Caco-2 (cell line): Measurements from ENCODE around the gene A4GALT. TPM values are rescaled to one million over a fixed set of nuclear protein-coding genes. Genes with fewer than 3 reads are reported as not detected.

ENCODE experiments used
- BruUV-seq: library from RNA; stranded (reverse); fragments of 400-500 nt; replicated peaks from 2 replicates; lab custom pipeline; 2021; lab: Mats Ljungman, UMichigan
- CTCF ChIA-PET: fragments of 300-600 bp; sonication (Branson Sonifier 250); formaldehyde crosslinking; loops from one replicate; lab custom pipeline; 2022; ENCODE audit warnings: antibody characterized with exemption; lab: Charles Lee
- POLR2A ChIA-PET: fragments of 300-600 bp; sonication (Branson Sonifier 250); formaldehyde crosslinking; loops from one replicate; lab custom pipeline; 2022; ENCODE audit warnings: antibody characterized with exemption; lab: Charles Lee
- DNase-seq, 2 experiments: peaks; one replicate each; pipeline versions ENCODE4 v3.0.0 to v3.0.0-alpha.2; 2020 to 2022
- H3K27me3 ChIP-seq: replicated peaks from 2 replicates; pipeline ENCODE4 v1.6.0; 2011; ENCODE audit warnings: low read length; ENCODE audit not compliant: control insufficient read depth, insufficient read depth
- H3K36me3 ChIP-seq: 2 replicates; pipeline ENCODE4 v1.5.1; 2011; ENCODE audit warnings: low read length; ENCODE audit not compliant: control insufficient read depth, insufficient read depth
- H3K4me1 ChIP-seq: fragments of 250-450 bp; sonication (Bioruptor Pico); 2 replicates; pipeline ENCODE4 v1.5.1; 2020; ENCODE audit warnings: mild to moderate bottlenecking
- H3K4me3 ChIP-seq: 2 replicates; pipeline ENCODE4 v1.5.1; 2011; ENCODE audit warnings: low read depth, mild to moderate bottlenecking, control low read depth, low read length
- H3K9me3 ChIP-seq: fragments of 250-450 bp; sonication (Bioruptor Pico); 2 replicates; pipeline ENCODE4 v1.5.1; 2020; ENCODE audit warnings: mild to moderate bottlenecking, moderate library complexity
- H3K27ac Mint-ChIP-seq: one replicate; pipeline ENCODE4 v1.8.0; 2022; ENCODE audit warnings: mixed read lengths; ENCODE audit not compliant: unreplicated experiment
- H3K27me3 Mint-ChIP-seq: one replicate; pipeline ENCODE4 v1.8.0; 2022; ENCODE audit warnings: mixed read lengths; ENCODE audit not compliant: insufficient read depth, unreplicated experiment
- H3K36me3 Mint-ChIP-seq: one replicate; pipeline ENCODE4 v1.8.0; 2022; ENCODE audit warnings: mild to moderate bottlenecking, mixed read lengths; ENCODE audit not compliant: insufficient read depth, unreplicated experiment
- H3K4me1 Mint-ChIP-seq: one replicate; pipeline ENCODE4 v1.8.0; 2022; ENCODE audit warnings: low read depth, mixed read lengths; ENCODE audit not compliant: unreplicated experiment
- H3K4me3 Mint-ChIP-seq: one replicate; pipeline ENCODE4 v1.8.0; 2022; ENCODE audit warnings: mild to moderate bottlenecking, moderate library complexity, mixed read lengths; ENCODE audit not compliant: unreplicated experiment
- H3K9me3 Mint-ChIP-seq: one replicate; pipeline ENCODE4 v1.8.0; 2022; ENCODE audit warnings: mixed read lengths; ENCODE audit not compliant: unreplicated experiment
- CTCF ChIP-seq, 2 experiments: fragments of 200-600 bp in 1 of 2; IDR thresholded peaks; 1 replicate in 1 of 2; 2 replicates in 1 of 2; pipeline versions ENCODE4 v1.5.1 to v1.8.0; 2011 to 2022; ENCODE audit warnings: antibody characterized with exemption in 1 of 2, control low read depth in 1 of 2, inconsistent platforms in 1 of 2, low read depth in 1 of 2, low read length in 1 of 2, mild to moderate bottlenecking in 1 of 2, moderate library complexity in 1 of 2; ENCODE audit not compliant: insufficient read depth in 1 of 2, severe bottlenecking in 1 of 2, unreplicated experiment in 1 of 2
- intact Hi-C: fragments of 100-400 bp; cut with micrococcal nuclease; formaldehyde crosslinking; loops from one replicate; pipeline ENCODE4 v1.10.0; 2022; ENCODE audit not compliant: unreplicated experiment
- total RNA-seq: library from RNA; stranded (reverse); gene quantifications from 2 replicates; pipeline ENCODE4 v1.2.3, GENCODE V29; 2022

Gene A4GALT
- total RNA-seq, 1 experiment from 2014 or later: 16.2 TPM

DNA sequence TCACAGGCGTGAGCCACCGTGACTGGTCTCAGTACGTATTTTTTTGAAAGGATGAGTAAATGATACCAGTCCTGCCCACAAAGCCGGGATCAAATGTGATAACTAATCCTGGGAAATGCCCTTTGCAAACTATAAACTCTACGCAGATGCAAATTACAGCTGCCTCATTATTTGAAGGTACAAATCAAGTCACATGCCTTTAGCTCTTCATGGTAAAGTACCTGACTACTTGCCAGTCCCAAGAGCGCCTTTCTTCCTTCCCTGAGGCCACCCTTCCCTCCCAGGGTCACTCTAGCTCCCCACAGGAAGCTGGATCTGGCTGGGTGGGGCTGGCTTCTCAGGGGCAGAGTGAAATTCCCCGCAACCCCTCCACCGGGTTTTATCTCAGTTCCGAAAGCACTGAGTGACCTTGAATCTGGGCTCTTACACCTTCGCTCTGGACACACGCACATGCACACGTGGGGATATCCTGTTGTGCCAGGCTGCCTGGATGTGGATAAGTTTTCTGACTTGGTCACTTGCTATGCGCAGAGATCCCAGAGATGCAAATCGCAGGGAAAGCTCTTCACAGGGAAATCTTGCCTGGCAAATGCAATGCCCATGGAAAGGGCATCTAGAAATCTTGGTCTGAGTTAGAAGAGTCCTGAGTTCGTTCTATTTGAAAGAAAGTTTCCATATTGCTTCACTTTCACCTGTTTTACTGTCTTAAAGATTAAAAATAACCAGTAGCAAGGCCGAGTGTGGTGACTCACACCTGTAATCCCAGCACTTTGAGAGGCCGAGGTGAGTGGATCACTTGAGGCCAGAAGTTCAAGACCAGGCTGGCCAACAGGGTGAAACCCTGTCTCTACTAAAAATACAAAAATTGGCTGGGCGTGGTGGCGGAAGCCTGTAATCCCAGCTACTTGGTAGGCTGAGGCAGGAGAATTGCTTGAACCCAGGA lies 8.5 kb downstream of the A4GALT start:
- no peaks in the 10 kb centered on the region for H3K27me3 ChIP-seq
- ChIA-PET POLR2A (no interaction called here), CTCF (interaction anchor here (0.5 kb wide), 1 partner anchor 131 kb away, joined by 3 read pairs; no protein-coding TSS in a partner anchor)
- Mint-ChIP-seq H3K27ac (no peak overlapping the region), H3K4me3 (no peak overlapping the region), H3K27me3 (no peaks in the 10 kb centered on the region), H3K4me1 (peaks cover 17% of the 10 kb centered on the region), H3K9me3 (peaks cover 10% of the 10 kb centered on the region), H3K36me3 (peaks cover 21% of the 10 kb centered on the region)
- no peak overlapping the region for H3K4me3 ChIP-seq
- intact Hi-C loops: no loop called here
- no TSS peak for BruUV-seq
- H3K4me1 ChIP-seq: peaks cover 18% of the 10 kb centered on the region
- no peaks in the 10 kb centered on the region; the same call in 1 of the 2 replicates for H3K36me3 ChIP-seq
- peaks cover 8% of the 10 kb centered on the region; the same call in 1 of the 2 replicates for H3K9me3 ChIP-seq
- no peak for TF ChIP-seq CTCF (IDR thresholded peaks at IDR 0.05; ENCODE audit: insufficient read depth in 1 of 2, low read depth in 1 of 2, low read length in 1 of 2, severe bottlenecking in 1 of 2, unreplicated experiment in 1 of 2)
- no peak for DNase-seq

DNA sequence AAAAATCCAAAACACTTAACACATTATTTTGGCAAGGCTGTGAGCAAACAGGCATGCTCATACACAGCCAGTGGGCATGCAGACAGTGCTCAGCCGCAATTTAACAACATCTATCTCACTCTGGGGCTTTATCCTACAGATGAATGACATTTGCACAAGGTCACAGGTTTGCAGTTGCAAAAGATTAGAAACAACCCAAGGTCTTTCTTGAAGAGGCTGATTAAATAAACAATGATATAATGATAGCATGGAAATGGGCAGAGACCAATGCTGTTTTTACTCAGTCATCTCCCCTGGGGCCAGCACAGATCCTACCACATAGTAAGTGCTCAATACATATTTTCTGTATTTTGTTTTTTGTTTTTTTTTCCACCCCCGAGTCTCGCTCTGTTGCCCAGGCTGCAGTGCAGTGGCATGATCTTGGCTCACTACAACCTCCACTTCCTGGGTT lies 9.4 kb downstream of the A4GALT start:
- Mint-ChIP-seq H3K9me3 (peaks cover 10% of the 10 kb centered on the region), H3K27ac (no peak overlapping the region), H3K4me3 (no peak overlapping the region), H3K4me1 (peaks cover 10% of the 10 kb centered on the region), H3K27me3 (no peaks in the 10 kb centered on the region), H3K36me3 (peaks cover 21% of the 10 kb centered on the region)
- no peaks in the 10 kb centered on the region for H3K27me3 ChIP-seq
- peaks cover 8% of the 10 kb centered on the region; the same call in 1 of the 2 replicates for H3K9me3 ChIP-seq
- POLR2A ChIA-PET: no interaction called here
- intact Hi-C loops: no loop called here
- no peak for TF ChIP-seq CTCF (IDR thresholded peaks at IDR 0.05; ENCODE audit: insufficient read depth in 1 of 2, low read depth in 1 of 2, low read length in 1 of 2, severe bottlenecking in 1 of 2, unreplicated experiment in 1 of 2)
- BruUV-seq: no TSS peak
- peaks cover 11% of the 10 kb centered on the region for H3K4me1 ChIP-seq
- H3K36me3 ChIP-seq: no peaks in the 10 kb centered on the region; the same call in 1 of the 2 replicates
- H3K4me3 ChIP-seq: no peak overlapping the region
- CTCF ChIA-PET: interaction anchor here (0.5 kb wide), 1 partner anchor 132 kb away, joined by 3 read pairs; no protein-coding TSS in a partner anchor
- no peak for DNase-seq

DNA sequence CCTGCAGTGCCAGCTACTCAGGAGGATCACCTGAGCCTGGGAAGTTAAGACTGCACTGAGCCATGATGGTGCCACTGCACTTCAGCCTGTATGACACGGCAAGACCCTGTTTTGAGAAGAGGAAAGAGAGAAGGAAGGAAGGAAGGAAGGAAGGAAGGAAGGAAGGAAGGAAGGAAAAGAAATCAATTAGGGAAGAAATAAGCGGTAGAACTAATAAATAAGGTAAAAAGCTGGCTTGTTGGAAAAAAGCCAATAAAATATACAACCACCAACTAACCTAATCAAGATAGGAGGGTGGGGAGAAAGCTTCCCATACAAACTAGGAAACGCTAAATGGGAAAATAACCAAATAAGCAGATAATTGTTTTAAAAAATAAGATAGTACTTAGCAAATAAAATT lies 12.3 kb downstream of the A4GALT start:
- BruUV-seq: no TSS peak
- TF ChIP-seq CTCF (IDR thresholded peaks at IDR 0.05; ENCODE audit: insufficient read depth in 1 of 2, low read depth in 1 of 2, low read length in 1 of 2, severe bottlenecking in 1 of 2, unreplicated experiment in 1 of 2): no peak
- Histone ChIP-seq H3K27me3 (no peaks in the 10 kb centered on the region), H3K36me3 (no peaks in the 10 kb centered on the region; the same call in 1 of the 2 replicates), H3K4me3 (no peak overlapping the region), H3K9me3 (peaks cover 8% of the 10 kb centered on the region; the same call in 1 of the 2 replicates), H3K4me1 (no peaks in the 10 kb centered on the region)
- ChIA-PET POLR2A (no interaction called here), CTCF (no interaction called here)
- H3K27ac Mint-ChIP-seq: no peak overlapping the region
- peaks cover 14% of the 10 kb centered on the region for H3K36me3 Mint-ChIP-seq
- intact Hi-C loops: no loop called here
- peaks cover 10% of the 10 kb centered on the region for H3K9me3 Mint-ChIP-seq
- DNase-seq: no peak
- H3K4me3 Mint-ChIP-seq: no peak overlapping the region
- no peaks in the 10 kb centered on the region for H3K4me1 Mint-ChIP-seq
- H3K27me3 Mint-ChIP-seq: no peaks in the 10 kb centered on the region
